WTC11 (cell line): Measurements from ENCODE around the gene ZNF568. TPM values are rescaled to one million over a fixed set of nuclear protein-coding genes. Genes with fewer than 3 reads are reported as not detected.

Experiments used
- ATAC-seq: fragments of 200-7000 bp; cut with Tn5 transposase; 2 replicates; pipeline ENCODE4 v1.10.0; 2021; ENCODE audit warnings: mild to moderate bottlenecking, moderate library complexity
- CTCF ChIA-PET: fragments of 300-600 bp; sonication (Branson Sonifier 250); formaldehyde crosslinking; loops from one replicate; lab custom pipeline; 2021; ENCODE audit warnings: antibody characterized with exemption; lab: Charles Lee
- POLR2A ChIA-PET: fragments of 350-600 bp; sonication (Branson Sonifier 250); formaldehyde crosslinking; loops from one replicate; lab custom pipeline; 2021; ENCODE audit warnings: antibody characterized with exemption; lab: Charles Lee
- DNase-seq: peaks from one replicate; pipeline ENCODE4 v3.0.0; 2021; ENCODE audit warnings: low spot score
- H3K27ac Mint-ChIP-seq: 2 replicates; pipeline ENCODE4 v1.8.0; 2021; ENCODE audit warnings: mixed read lengths
- H3K27me3 Mint-ChIP-seq: 2 replicates; pipeline ENCODE4 v1.8.0; 2021; ENCODE audit warnings: low read depth, mild to moderate bottlenecking, moderate library complexity, mixed read lengths
- H3K36me3 Mint-ChIP-seq: 2 replicates; pipeline ENCODE4 v1.8.0; 2021; ENCODE audit warnings: mixed read lengths
- H3K4me1 Mint-ChIP-seq: 2 replicates; pipeline ENCODE4 v1.8.0; 2022; ENCODE audit warnings: mixed read lengths
- H3K4me3 Mint-ChIP-seq: 2 replicates; pipeline ENCODE4 v1.8.0; 2021; ENCODE audit warnings: mild to moderate bottlenecking, moderate library complexity, mixed read lengths
- H3K9me3 Mint-ChIP-seq: 2 replicates; pipeline ENCODE4 v1.8.0; 2021; ENCODE audit warnings: mixed read lengths
- CREM ChIP-seq: sonication (generic); formaldehyde crosslinking; IDR thresholded peaks from 2 replicates; pipeline ENCODE4 v1.8.1; 2022; ENCODE audit warnings: mild to moderate bottlenecking, missing genetic modification reagents, moderate library complexity
- IRF2 ChIP-seq: sonication (generic); formaldehyde crosslinking; IDR thresholded peaks from 2 replicates; pipeline ENCODE4 v1.8.0; 2022; ENCODE audit warnings: low read depth, missing genetic modification reagents, borderline replicate concordance
- NR3C1 ChIP-seq: sonication (generic); formaldehyde crosslinking; conservative IDR thresholded peaks from 2 replicates; pipeline ENCODE4 v1.8.1; 2023; ENCODE audit warnings: low read depth, mild to moderate bottlenecking, missing genetic modification reagents
- RELA ChIP-seq: sonication (generic); formaldehyde crosslinking; IDR thresholded peaks from 2 replicates; pipeline ENCODE4 v1.8.1; 2022; ENCODE audit warnings: missing genetic modification reagents, mild to moderate bottlenecking, borderline replicate concordance
- SOX15 ChIP-seq: fragments of 250-450 bp; sonication (Bioruptor Pico); IDR thresholded peaks from 2 replicates; pipeline ENCODE4 v1.9.0; 2021; ENCODE audit warnings: mild to moderate bottlenecking
- SP1 ChIP-seq: sonication (generic); formaldehyde crosslinking; conservative IDR thresholded peaks from 2 replicates; pipeline ENCODE4 v1.8.1; 2022; ENCODE audit warnings: missing genetic modification reagents
- ZNF138 ChIP-seq: sonication (generic); formaldehyde crosslinking; conservative IDR thresholded peaks from 2 replicates; pipeline ENCODE4 v1.8.1; 2022; ENCODE audit warnings: mild to moderate bottlenecking, moderate library complexity, missing genetic modification reagents
- total RNA-seq: library from RNA; stranded (reverse); gene quantifications from 3 replicates; pipeline ENCODE4 v1.2.3, GENCODE V29; 2021
- TF ChIP-seq, protein P1 (sequence below): sonication (generic); formaldehyde crosslinking; IDR thresholded peaks from 2 replicates; pipeline ENCODE4 v1.8.0; 2023; ENCODE audit warnings: missing genetic modification reagents
- TF ChIP-seq, protein P2 (sequence below): sonication (generic); formaldehyde crosslinking; IDR thresholded peaks from 2 replicates; pipeline ENCODE4 v1.8.1; 2023; ENCODE audit warnings: mild to moderate bottlenecking, missing genetic modification reagents
- TF ChIP-seq, protein P3 (sequence below): sonication (generic); formaldehyde crosslinking; IDR thresholded peaks from 2 replicates; pipeline ENCODE4 v1.8.1; 2023; ENCODE audit warnings: mild to moderate bottlenecking, missing genetic modification reagents, borderline replicate concordance
- TF ChIP-seq, protein P4 (sequence below): sonication (generic); formaldehyde crosslinking; IDR thresholded peaks from 2 replicates; pipeline ENCODE4 v1.8.0; 2022; ENCODE audit warnings: missing genetic modification reagents
- TF ChIP-seq, protein P5 (sequence below): fragments of 250-450 bp; sonication (Bioruptor Pico); IDR thresholded peaks from 2 replicates; pipeline ENCODE4 v2.1.2; 2022; ENCODE audit warnings: mild to moderate bottlenecking, moderate library complexity

The ZNF568 gene
- total RNA-seq, 1 experiment from 2014 or later: 10.5 TPM

DNA sequence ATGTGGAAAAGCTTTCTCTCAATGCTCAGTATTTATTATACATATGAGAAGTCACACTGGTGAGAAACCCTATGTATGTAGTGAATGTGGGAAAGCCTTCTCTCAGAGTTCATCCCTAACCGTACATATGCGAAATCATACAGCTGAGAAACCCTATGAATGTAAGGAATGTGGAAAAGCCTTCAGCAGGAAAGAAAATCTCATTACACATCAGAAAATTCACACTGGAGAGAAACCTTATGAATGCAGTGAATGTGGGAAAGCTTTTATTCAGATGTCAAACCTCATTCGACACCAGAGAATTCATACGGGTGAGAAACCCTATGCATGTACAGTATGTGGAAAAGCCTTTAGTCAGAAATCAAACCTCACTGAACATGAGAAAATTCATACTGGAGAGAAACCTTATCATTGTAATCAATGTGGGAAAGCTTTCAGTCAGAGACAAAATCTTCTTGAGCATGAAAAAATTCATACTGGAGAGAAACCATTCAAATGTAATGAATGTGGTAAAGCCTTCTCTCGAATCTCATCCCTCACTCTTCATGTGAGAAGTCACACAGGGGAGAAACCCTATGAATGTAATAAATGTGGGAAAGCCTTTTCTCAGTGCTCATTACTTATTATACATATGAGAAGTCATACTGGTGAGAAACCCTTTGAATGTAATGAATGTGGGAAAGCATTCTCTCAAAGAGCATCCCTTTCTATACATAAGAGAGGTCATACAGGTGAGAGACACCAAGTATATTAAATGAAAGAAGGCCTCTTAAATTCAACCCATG is 34.4 kb downstream of the ZNF568 start:
- ATAC-seq (no peak), DNase-seq (no peak)
- TF ChIP-seq NR3C1 (CRISPR knock-in tag) (no peak), CREM (CRISPR knock-in tag) (no peak), SP1 (CRISPR knock-in tag) (no peak), SOX15 (CRISPR knock-in tag) (no peak), RELA (CRISPR knock-in tag) (no peak), IRF2 (CRISPR knock-in tag) (no peak)
- TF ChIP-seq, protein P1, sequence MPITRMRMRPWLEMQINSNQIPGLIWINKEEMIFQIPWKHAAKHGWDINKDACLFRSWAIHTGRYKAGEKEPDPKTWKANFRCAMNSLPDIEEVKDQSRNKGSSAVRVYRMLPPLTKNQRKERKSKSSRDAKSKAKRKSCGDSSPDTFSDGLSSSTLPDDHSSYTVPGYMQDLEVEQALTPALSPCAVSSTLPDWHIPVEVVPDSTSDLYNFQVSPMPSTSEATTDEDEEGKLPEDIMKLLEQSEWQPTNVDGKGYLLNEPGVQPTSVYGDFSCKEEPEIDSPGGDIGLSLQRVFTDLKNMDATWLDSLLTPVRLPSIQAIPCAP: no peak
- TF ChIP-seq, protein P2, sequence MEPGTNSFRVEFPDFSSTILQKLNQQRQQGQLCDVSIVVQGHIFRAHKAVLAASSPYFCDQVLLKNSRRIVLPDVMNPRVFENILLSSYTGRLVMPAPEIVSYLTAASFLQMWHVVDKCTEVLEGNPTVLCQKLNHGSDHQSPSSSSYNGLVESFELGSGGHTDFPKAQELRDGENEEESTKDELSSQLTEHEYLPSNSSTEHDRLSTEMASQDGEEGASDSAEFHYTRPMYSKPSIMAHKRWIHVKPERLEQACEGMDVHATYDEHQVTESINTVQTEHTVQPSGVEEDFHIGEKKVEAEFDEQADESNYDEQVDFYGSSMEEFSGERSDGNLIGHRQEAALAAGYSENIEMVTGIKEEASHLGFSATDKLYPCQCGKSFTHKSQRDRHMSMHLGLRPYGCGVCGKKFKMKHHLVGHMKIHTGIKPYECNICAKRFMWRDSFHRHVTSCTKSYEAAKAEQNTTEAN (CRISPR knock-in tag): no peak
- TF ChIP-seq, protein P3, sequence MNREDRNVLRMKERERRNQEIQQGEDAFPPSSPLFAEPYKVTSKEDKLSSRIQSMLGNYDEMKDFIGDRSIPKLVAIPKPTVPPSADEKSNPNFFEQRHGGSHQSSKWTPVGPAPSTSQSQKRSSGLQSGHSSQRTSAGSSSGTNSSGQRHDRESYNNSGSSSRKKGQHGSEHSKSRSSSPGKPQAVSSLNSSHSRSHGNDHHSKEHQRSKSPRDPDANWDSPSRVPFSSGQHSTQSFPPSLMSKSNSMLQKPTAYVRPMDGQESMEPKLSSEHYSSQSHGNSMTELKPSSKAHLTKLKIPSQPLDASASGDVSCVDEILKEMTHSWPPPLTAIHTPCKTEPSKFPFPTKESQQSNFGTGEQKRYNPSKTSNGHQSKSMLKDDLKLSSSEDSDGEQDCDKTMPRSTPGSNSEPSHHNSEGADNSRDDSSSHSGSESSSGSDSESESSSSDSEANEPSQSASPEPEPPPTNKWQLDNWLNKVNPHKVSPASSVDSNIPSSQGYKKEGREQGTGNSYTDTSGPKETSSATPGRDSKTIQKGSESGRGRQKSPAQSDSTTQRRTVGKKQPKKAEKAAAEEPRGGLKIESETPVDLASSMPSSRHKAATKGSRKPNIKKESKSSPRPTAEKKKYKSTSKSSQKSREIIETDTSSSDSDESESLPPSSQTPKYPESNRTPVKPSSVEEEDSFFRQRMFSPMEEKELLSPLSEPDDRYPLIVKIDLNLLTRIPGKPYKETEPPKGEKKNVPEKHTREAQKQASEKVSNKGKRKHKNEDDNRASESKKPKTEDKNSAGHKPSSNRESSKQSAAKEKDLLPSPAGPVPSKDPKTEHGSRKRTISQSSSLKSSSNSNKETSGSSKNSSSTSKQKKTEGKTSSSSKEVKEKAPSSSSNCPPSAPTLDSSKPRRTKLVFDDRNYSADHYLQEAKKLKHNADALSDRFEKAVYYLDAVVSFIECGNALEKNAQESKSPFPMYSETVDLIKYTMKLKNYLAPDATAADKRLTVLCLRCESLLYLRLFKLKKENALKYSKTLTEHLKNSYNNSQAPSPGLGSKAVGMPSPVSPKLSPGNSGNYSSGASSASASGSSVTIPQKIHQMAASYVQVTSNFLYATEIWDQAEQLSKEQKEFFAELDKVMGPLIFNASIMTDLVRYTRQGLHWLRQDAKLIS: no peak
- no peaks in the 10 kb centered on the region for H3K4me1 Mint-ChIP-seq
- POLR2A ChIA-PET: no interaction called here
- H3K27me3 Mint-ChIP-seq: peaks cover 2% of the 10 kb centered on the region
- no peak overlapping the region for H3K4me3 Mint-ChIP-seq
- H3K9me3 Mint-ChIP-seq: peaks cover 49% of the 10 kb centered on the region
- peaks cover 40% of the 10 kb centered on the region for H3K36me3 Mint-ChIP-seq
- CTCF ChIA-PET: no interaction called here
- H3K27ac Mint-ChIP-seq: no peak overlapping the region

DNA sequence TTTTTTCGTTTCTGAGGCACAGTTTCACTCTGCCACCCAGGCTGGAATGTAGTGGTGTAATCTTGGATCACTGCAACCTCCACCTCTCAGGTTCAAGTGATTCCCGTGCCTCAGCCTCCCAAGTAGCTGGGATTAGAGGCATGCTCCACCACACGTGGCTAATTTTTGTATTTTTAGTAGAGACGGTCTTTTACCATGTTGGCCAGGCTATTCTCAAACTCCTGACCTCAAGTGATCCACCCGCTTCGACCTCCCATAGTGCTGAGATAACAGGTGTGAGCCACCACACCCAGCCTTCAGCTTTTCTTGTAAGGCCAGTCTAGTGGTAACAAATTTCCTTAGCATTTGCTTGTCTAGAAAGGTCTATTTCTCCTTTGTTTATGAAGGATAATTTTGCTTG is 46.2 kb downstream of the ZNF568 start:
- Mint-ChIP-seq H3K27ac (no peak overlapping the region), H3K9me3 (peaks cover 46% of the 10 kb centered on the region), H3K36me3 (peaks cover 20% of the 10 kb centered on the region), H3K4me1 (no peaks in the 10 kb centered on the region), H3K4me3 (no peak overlapping the region), H3K27me3 (peaks cover 3% of the 10 kb centered on the region; the same call in 1 of the 2 replicates)
- TF ChIP-seq, protein P4, sequence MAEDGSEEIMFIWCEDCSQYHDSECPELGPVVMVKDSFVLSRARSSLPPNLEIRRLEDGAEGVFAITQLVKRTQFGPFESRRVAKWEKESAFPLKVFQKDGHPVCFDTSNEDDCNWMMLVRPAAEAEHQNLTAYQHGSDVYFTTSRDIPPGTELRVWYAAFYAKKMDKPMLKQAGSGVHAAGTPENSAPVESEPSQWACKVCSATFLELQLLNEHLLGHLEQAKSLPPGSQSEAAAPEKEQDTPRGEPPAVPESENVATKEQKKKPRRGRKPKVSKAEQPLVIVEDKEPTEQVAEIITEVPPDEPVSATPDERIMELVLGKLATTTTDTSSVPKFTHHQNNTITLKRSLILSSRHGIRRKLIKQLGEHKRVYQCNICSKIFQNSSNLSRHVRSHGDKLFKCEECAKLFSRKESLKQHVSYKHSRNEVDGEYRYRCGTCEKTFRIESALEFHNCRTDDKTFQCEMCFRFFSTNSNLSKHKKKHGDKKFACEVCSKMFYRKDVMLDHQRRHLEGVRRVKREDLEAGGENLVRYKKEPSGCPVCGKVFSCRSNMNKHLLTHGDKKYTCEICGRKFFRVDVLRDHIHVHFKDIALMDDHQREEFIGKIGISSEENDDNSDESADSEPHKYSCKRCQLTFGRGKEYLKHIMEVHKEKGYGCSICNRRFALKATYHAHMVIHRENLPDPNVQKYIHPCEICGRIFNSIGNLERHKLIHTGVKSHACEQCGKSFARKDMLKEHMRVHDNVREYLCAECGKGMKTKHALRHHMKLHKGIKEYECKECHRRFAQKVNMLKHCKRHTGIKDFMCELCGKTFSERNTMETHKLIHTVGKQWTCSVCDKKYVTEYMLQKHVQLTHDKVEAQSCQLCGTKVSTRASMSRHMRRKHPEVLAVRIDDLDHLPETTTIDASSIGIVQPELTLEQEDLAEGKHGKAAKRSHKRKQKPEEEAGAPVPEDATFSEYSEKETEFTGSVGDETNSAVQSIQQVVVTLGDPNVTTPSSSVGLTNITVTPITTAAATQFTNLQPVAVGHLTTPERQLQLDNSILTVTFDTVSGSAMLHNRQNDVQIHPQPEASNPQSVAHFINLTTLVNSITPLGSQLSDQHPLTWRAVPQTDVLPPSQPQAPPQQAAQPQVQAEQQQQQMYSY (CRISPR knock-in tag): no peak
- no peak for TF ChIP-seq ZNF138
- TF ChIP-seq, protein P5, sequence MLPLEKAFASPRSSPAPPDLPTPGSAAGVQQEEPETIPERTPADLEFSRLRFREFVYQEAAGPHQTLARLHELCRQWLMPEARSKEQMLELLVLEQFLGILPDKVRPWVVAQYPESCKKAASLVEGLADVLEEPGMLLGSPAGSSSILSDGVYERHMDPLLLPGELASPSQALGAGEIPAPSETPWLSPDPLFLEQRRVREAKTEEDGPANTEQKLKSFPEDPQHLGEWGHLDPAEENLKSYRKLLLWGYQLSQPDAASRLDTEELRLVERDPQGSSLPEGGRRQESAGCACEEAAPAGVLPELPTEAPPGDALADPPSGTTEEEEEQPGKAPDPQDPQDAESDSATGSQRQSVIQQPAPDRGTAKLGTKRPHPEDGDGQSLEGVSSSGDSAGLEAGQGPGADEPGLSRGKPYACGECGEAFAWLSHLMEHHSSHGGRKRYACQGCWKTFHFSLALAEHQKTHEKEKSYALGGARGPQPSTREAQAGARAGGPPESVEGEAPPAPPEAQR (CRISPR knock-in tag): no peak
- no peak for DNase-seq
- POLR2A ChIA-PET: interaction anchor here (0.6 to 1.0 kb wide), 2 partner anchors 11 to 848 kb away, joined by 3 read pairs; partner anchors contain the start of gene POLR2I
- CTCF ChIA-PET: no interaction called here
- no peak for ATAC-seq
